Suprapubic skin (tissue), 4 donors: Measurements from ENCODE around the gene BEST1. TPM values are rescaled to one million over a fixed set of nuclear protein-coding genes. Genes with fewer than 3 reads are reported as not detected.
A peak's percentile ranks its signal among the peaks of the same experiment; 100 is the strongest.

Experiments
- DNase-seq, 2 donors: peaks; one replicate each; pipeline ENCODE4 v3.0.0-alpha.2; 2019; ENCODE audit warnings: low spot score in 2 of 2
- H3K27ac ChIP-seq: fragments of 200-600 bp; sonication (generic); one replicate; pipeline ENCODE4 v1.5.1; 2019
- H3K27me3 ChIP-seq: fragments of 200-600 bp; sonication (generic); one replicate; pipeline ENCODE4 v1.5.1; 2019
- H3K36me3 ChIP-seq: fragments of 200-600 bp; sonication (generic); one replicate; pipeline ENCODE4 v1.5.1; 2019
- H3K4me1 ChIP-seq: fragments of 200-600 bp; sonication (generic); one replicate; pipeline ENCODE4 v1.5.1; 2019
- H3K4me3 ChIP-seq: fragments of 200-600 bp; sonication (generic); one replicate; pipeline ENCODE4 v1.5.1; 2019; ENCODE audit warnings: mild to moderate bottlenecking
- H3K9me3 ChIP-seq: fragments of 200-600 bp; sonication (generic); one replicate; pipeline ENCODE4 v1.5.1; 2019
- CTCF ChIP-seq, 2 donors: fragments of 200-600 bp in 1 of 2; fragments of 450-650 bp in 1 of 2; sonication (generic) in 1 of 2; IDR thresholded peaks; one replicate each; pipeline ENCODE4 v1.5.1; 2016 to 2019; ENCODE audit warnings: antibody characterized with exemption in 2 of 2, mild to moderate bottlenecking in 1 of 2, moderate library complexity in 1 of 2
- EP300 ChIP-seq: sonication (generic); formaldehyde crosslinking; IDR thresholded peaks from one replicate; pipeline ENCODE4 v1.6.1; 2017; ENCODE audit warnings: antibody characterized with exemption
- POLR2A ChIP-seq, 2 donors: fragments of 450-650 bp; IDR thresholded peaks; one replicate each; pipeline ENCODE4 v1.6.1; 2017; ENCODE audit warnings: antibody characterized with exemption in 2 of 2, mild to moderate bottlenecking in 2 of 2, moderate library complexity in 2 of 2
- POLR2AphosphoS5 ChIP-seq, 3 donors: sonication (generic); formaldehyde crosslinking; IDR thresholded peaks; one replicate each; pipeline ENCODE4 v1.6.1; 2017; ENCODE audit warnings: antibody characterized with exemption in 3 of 3
- whole genome bisulfite sequencing: methylation state at CpG from one replicate; pipeline ENCODE4 v1.1.5; 2018; 5-methylcytosine and 5-hydroxymethylcytosine counted together
- total RNA-seq, 4 donors: library from RNA; depleted of rRNA; stranded (reverse); fragments of >200 nt; gene quantifications; one replicate each; pipeline ENCODE4 v1.1.0, GENCODE V29; 2016

BEST1 gene
- total RNA-seq, 4 donors from 2014 or later: 1.5 to 4.1 (median 2.5) TPM

DNA sequence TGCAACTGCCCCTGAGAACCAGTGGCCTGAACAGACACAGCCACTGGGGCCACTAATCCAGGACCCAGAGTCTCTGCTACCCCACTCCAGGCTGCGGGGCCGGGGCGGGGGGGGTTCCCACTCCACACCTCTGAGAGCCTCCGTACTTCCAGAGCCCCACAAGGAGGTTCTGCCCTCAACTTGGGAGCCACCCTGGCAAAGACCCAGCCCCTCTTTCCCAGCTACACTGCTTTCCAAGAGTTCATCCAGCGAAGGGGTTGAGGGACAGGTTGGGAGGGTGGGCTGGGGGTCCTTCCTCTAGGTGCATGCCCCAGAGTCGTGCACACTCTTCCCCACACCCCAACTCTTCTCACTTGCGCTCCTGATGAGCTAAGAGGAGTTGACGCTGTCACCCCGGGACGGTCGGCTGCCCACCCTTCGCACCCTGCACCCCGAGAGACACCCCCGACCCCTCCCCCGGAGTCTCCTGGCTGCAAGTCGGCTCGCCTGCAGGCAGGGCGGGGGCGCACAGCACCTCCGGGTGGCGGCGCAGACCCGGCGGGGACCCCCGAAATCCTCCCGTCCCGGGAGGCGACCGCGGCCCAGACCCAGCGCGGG is 33.3 kb upstream of the BEST1 start:
- Histone ChIP-seq H3K36me3 (no peaks in the 10 kb centered on the region), H3K4me3 (peak overlapping the region; percentile 79), H3K9me3 (no peaks in the 10 kb centered on the region), H3K4me1 (peaks cover 52% of the 10 kb centered on the region), H3K27me3 (peaks cover 23% of the 10 kb centered on the region), H3K27ac (peak overlapping the region; percentile 82)
- WGBS: 12% methylated on average over 6 of the region's 32 CpGs
- DNase-seq: peak; percentile 73 to 77
- TF ChIP-seq EP300 (no peak), CTCF (IDR thresholded peaks at IDR 0.05) (no peak), POLR2A (IDR thresholded peaks at IDR 0.05) (no peak), POLR2AphosphoS5 (IDR thresholded peaks at IDR 0.05) (no peak)

GRCh38 chr11:61917334-61918109 is 32.6 kb upstream of the BEST1 start, which contains the start of gene RAB3IL1:
Gene RAB3IL1 (minus strand): TSS chr11:61917566. CDS start chr11:61917367, 199 bp downstream.
- Histone ChIP-seq H3K4me1 (peaks cover 52% of the 10 kb centered on the region), H3K4me3 (peak within 1 kb of the TSS; percentile 79), H3K9me3 (no peaks in the 10 kb centered on the region), H3K36me3 (no peaks in the 10 kb centered on the region), H3K27me3 (peaks cover 23% of the 10 kb centered on the region), H3K27ac (peak within 1 kb of the TSS; percentile 82)
- WGBS: 4% methylated on average over 13 of the region's 74 CpGs
- DNase-seq: peak; percentile 86 to 88
- TF ChIP-seq POLR2A (IDR thresholded peaks at IDR 0.05): peak in 1 of 2 donors; percentile 59
- TF ChIP-seq CTCF (IDR thresholded peaks at IDR 0.05): no peak
- TF ChIP-seq EP300: no peak

DNA sequence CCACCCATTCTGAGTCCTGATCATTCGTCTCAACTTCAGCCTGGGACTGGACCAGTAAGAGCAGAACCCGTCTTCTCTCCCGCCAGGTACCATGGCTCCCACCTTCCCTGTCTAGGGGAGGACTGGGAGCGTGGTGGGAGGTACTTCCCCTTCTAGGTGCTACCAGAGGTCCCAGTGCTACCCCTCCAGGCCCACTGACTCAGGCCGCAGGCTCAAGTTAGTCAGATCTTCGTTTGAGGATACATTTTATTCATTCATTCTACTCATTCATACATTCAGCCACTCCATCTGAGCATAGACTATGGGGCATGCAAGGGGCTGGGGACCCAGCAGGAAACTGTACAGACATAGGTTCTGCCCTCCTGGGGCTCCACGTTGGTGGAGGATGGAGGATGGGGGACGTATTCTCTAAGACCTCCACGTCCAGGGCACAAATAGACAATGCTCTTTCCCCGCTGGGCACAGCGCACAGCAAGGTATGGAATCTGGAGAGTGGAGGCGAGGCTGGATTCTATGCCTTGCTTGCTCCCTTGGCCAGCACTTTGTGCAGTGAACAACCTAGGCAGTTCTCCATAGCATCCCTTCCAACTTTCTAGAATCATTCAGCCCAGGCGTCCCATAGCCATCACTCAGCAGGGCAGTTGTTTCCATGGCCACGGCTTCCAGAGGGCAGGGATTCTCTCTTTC is 31.8 kb upstream of the BEST1 start:
- H3K36me3 ChIP-seq: no peaks in the 10 kb centered on the region
- peak overlapping the region; percentile 79 for H3K4me3 ChIP-seq
- DNase-seq: peak in 1 of 2 donors; percentile 76
- WGBS: 78% methylated on average over 14 of the region's 14 CpGs
- no peaks in the 10 kb centered on the region for H3K9me3 ChIP-seq
- H3K27me3 ChIP-seq: peaks cover 23% of the 10 kb centered on the region
- TF ChIP-seq POLR2A (IDR thresholded peaks at IDR 0.05) (no peak), CTCF (IDR thresholded peaks at IDR 0.05) (no peak), EP300 (no peak), POLR2AphosphoS5 (IDR thresholded peaks at IDR 0.05) (no peak)
- H3K27ac ChIP-seq: peak overlapping the region; percentile 82
- H3K4me1 ChIP-seq: peaks cover 56% of the 10 kb centered on the region

GRCh38 chr11:61918938-61919704 is 31.0 kb upstream of the BEST1 start:
- H3K27me3 ChIP-seq: peaks cover 23% of the 10 kb centered on the region
- H3K36me3 ChIP-seq: no peaks in the 10 kb centered on the region
- peak; percentile 89 for DNase-seq
- TF ChIP-seq POLR2A (IDR thresholded peaks at IDR 0.05) (no peak), EP300 (no peak), CTCF (IDR thresholded peaks at IDR 0.05) (no peak), POLR2AphosphoS5 (IDR thresholded peaks at IDR 0.05) (no peak)
- H3K4me3 ChIP-seq: no peak overlapping the region
- H3K4me1 ChIP-seq: peaks cover 63% of the 10 kb centered on the region
- H3K9me3 ChIP-seq: no peaks in the 10 kb centered on the region
- H3K27ac ChIP-seq: peak overlapping the region; percentile 52
- whole genome bisulfite sequencing: 52% methylated on average over 4 of the region's 6 CpGs
